ENCODE results near the gene KRTAP13-4. TPM values are rescaled to one million over a fixed set of nuclear protein-coding genes. Genes with fewer than 3 reads are reported as not detected.
A peak's percentile ranks its signal among the peaks of the same experiment; 100 is the strongest.

Gene KRTAP13-4, protein sequence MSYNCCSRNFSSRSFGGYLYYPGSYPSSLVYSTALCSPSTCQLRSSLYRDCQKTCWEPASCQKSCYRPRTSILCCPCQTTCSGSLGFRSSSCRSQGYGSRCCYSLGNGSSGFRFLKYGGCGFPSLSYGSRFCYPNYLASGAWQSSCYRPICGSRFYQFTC
- total RNA-seq (ENCODE audit: low replicate concordance) = not detected in 2 replicates

DNA sequence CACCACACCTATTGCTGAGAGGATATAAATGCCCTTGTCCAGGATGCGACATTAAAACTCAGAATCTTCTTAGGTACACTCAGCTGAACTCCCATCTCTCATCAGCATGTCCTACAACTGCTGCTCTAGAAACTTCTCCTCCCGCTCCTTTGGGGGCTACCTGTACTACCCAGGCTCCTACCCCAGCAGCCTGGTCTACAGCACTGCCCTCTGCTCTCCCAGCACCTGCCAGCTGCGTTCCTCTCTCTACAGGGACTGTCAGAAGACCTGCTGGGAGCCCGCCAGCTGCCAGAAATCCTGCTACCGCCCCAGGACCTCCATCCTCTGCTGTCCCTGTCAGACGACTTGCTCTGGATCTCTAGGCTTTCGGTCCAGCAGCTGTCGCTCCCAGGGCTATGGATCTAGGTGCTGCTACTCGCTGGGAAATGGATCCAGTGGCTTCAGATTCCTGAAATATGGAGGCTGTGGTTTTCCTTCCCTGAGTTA, at the start of gene KRTAP13-4:
TSS of gene KRTAP13-4 (plus strand) at position 51 of the 486 bp plus-strand sequence. CDS start at position 107, 56 bp downstream.
- TF ChIP-seq, protein P1, sequence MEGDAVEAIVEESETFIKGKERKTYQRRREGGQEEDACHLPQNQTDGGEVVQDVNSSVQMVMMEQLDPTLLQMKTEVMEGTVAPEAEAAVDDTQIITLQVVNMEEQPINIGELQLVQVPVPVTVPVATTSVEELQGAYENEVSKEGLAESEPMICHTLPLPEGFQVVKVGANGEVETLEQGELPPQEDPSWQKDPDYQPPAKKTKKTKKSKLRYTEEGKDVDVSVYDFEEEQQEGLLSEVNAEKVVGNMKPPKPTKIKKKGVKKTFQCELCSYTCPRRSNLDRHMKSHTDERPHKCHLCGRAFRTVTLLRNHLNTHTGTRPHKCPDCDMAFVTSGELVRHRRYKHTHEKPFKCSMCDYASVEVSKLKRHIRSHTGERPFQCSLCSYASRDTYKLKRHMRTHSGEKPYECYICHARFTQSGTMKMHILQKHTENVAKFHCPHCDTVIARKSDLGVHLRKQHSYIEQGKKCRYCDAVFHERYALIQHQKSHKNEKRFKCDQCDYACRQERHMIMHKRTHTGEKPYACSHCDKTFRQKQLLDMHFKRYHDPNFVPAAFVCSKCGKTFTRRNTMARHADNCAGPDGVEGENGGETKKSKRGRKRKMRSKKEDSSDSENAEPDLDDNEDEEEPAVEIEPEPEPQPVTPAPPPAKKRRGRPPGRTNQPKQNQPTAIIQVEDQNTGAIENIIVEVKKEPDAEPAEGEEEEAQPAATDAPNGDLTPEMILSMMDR (IDR thresholded peaks at IDR 0.05; ENCODE audit: insufficient read depth, low read length) = no peak
- no peak within 1 kb of the TSS for H3K4me3 ChIP-seq (ENCODE audit: low read depth, low read length)
- no peak for DNase-seq (ENCODE audit: low read depth)

DNA sequence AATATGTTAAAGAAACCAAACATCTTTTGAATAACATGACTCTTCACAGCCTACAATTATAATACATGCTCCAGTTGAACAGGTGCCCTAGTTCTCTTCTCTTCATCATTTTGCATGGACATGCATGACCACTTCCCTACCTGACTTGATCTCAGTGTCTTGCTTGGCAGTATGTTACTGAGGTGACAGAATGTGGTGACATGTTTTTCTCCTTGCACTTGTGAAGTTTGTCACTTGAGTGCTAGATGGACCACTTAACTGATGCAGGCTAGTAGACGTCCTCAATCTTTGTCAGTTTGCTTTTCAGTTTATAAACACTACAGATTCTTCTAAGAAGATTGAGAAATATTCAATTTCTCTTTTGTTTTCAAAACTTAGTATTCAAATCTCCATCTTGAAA, 47.8 kb upstream of the KRTAP13-4 start:
- no peak for DNase-seq (ENCODE audit: low read depth)
- no peak overlapping the region for H3K4me3 ChIP-seq (ENCODE audit: low read depth, low read length)
- TF ChIP-seq, protein P1 (IDR thresholded peaks at IDR 0.05; ENCODE audit: insufficient read depth, low read length) = no peak

DNA sequence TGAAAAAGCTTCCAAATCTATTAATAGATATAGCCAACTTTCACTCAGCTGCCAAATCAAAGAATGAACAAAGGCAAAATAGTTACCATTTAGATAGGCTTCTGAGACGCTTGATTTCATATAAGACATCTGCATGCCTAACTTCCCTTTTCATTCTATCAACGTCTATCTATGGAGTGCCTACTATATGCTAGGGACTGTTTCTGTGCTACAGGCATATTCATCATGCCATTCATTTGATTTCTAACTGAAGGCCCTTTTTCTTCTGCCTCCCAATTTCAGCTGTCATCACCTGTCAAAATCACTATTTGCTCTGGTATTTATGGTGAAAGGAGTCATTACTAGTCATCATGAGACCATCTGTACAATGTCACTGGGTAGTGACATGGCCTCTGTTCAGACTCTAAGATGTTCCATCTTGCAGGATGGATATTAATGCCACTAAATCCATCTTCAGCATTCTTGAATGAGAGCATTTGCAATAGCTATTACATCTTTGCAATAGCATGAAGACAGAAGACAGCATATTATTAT, 38.5 kb upstream of the KRTAP13-4 start:
- no peak overlapping the region for H3K4me3 ChIP-seq (ENCODE audit: low read depth, low read length)
- TF ChIP-seq, protein P1 (IDR thresholded peaks at IDR 0.05; ENCODE audit: insufficient read depth, low read length) = no peak
- DNase-seq (ENCODE audit: low read depth) = no peak

DNA sequence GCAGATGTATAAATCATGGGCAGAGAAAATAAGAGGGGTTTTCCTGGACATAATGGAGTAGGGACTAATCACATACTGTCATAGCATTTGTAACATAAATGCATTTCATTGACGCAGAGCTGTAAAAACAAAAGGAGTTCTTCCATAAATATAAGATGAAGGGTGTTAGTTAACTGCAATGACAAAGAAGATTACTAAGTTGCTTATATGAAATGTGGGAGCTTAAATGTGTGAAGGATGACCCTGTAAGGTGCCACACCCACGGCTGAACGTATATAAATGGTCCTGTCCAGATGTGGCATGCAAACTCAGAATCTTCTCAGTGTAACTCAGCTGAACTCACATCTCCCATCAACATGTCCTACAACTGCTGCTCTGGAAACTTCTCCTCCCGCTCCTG, 34.3 kb upstream of the KRTAP13-4 start, which contains the start of gene KRTAP13-1:
TSS of gene KRTAP13-1 (plus strand) at position 301 of the 400 bp plus-strand sequence. CDS start at position 357, 56 bp downstream.
- H3K4me3 ChIP-seq (ENCODE audit: low read depth, low read length) = no peak within 1 kb of the TSS
- DNase-seq (ENCODE audit: low read depth) = no peak
- TF ChIP-seq, protein P1 (IDR thresholded peaks at IDR 0.05; ENCODE audit: insufficient read depth, low read length) = no peak

DNA sequence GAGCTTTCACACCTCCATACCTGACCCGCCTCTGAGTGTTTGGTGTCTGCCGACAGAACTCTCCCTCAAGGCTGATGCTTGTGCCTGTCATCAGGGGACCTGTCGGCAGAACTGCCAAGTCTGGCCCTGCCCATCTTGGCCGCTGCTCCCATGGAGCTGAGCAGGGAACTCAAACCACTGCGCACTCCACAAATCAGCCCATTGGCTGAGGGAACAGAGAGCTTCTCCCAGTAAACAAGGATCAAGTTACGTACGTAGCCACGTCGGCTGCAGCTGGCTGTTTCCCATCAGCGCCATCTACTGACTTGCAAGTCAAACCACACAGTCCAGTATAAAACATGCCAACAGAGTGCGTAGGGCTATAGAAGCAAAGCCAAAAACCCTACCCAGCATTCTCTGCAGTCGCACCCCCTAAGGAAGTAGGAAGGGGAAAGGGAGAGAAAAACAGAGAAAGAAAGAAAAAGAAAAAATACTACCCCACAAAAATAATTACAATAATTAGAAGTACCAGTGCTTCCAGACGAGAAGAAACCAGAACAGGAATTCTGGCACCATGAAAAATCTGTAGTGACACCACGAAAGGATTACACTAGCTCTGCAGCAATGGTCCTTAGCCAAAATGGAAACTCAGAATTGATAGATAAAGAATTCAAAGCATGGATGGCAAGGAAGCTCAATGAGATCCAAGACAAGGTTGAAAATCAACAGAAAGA, 21.1 kb upstream of the KRTAP13-4 start:
- TF ChIP-seq, protein P1 (IDR thresholded peaks at IDR 0.05; ENCODE audit: insufficient read depth, low read length) = no peak
- DNase-seq (ENCODE audit: low read depth) = peak; percentile 1
- no peak overlapping the region for H3K4me3 ChIP-seq (ENCODE audit: low read depth, low read length)

DNA sequence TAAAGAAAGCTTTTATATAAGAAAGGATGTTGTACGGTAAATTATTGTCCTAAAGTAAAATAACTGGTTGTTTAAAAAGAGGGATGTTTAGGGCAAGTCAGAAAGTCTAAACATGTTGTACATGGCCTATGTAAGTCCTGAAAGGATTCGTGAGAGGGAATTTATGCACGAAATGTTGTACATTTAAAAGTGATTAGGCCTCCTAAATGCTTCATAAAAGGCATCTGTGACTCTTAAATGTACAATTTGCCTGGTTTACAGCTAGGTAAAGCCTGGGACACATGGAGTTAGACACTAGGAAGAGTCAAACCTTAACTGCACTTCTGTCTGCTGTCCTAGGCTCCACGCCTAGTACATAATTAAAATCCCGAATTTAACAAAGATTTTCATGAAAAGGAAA, 14.0 kb upstream of the KRTAP13-4 start:
- TF ChIP-seq, protein P1 (IDR thresholded peaks at IDR 0.05; ENCODE audit: insufficient read depth, low read length) = no peak
- no peak overlapping the region for H3K4me3 ChIP-seq (ENCODE audit: low read depth, low read length)

More for the DNA sequence above, 14.0 kb upstream of the KRTAP13-4 start:
- no peak for DNase-seq (ENCODE audit: low read depth)

All from fibroblast of the aortic adventitia (primary cell).